RWPE1 (cell line): ENCODE results near the gene ZCCHC8.
"Not testable (repeated sequence)": the region's sequence is repeated elsewhere in the genome, so short reads cannot be mapped to it uniquely, and the experiment has no call there.

Experiments used
- CTCF ChIA-PET: fragments of 350-600 bp; sonication (Branson Sonifier 250); formaldehyde crosslinking; extraction: SDS; loops from one replicate; lab custom pipeline; 2021; lab: Yijun Ruan, JAX
- POLR2A ChIA-PET: fragments of 400-600 bp; formaldehyde crosslinking; extraction: SDS; loops from one replicate; lab custom pipeline; 2020; ENCODE audit warnings: antibody characterized with exemption; ENCODE audit not compliant: low non-redundant PET; lab: Yijun Ruan, JAX
- DNase-seq: peaks from one replicate; pipeline ENCODE4 v3.0.0; 2012; ENCODE audit warnings: low spot score
- H3K27ac ChIP-seq: fragments of 450-650 bp; 2 replicates; pipeline ENCODE4 v1.5.1; 2017
- CTCF ChIP-seq: fragments of 450-650 bp; conservative IDR thresholded peaks from 2 replicates; pipeline ENCODE4 v1.5.1; 2017; ENCODE audit warnings: low read depth, mild to moderate bottlenecking

Gene ZCCHC8

GRCh38 chr12:122435186-122435585 is 65.5 kb downstream of the ZCCHC8 start:
- no peak for DNase-seq
- H3K27ac ChIP-seq, result no peak overlapping the region
- ChIA-PET POLR2A (no interaction called here), CTCF (no interaction called here)
- TF ChIP-seq CTCF, result no peak

- H3K27ac ChIP-seq, DNase-seq, CTCF ChIA-PET, POLR2A ChIA-PET: not testable (repeated sequence)
These were observed 71.7 kb downstream of the ZCCHC8 start for GRCh38 chr12:122429043-122429442.

GRCh38 chr12:122427403-122427802 is 73.3 kb downstream of the ZCCHC8 start:
- ChIA-PET POLR2A (no interaction called here), CTCF (no interaction called here)
- no peak for TF ChIP-seq CTCF
- no peak for DNase-seq
- H3K27ac ChIP-seq, result no peak overlapping the region

- DNase-seq, result no peak
- CTCF ChIA-PET, result interaction anchor here (0.6 to 2.2 kb wide), 3 partner anchors 18 to 48 kb away, joined by 3 to 10 read pairs (median 3); no protein-coding TSS in a partner anchor
- TF ChIP-seq CTCF, result no peak
- peak overlapping the region; percentile 97 for H3K27ac ChIP-seq
- POLR2A ChIA-PET, result no interaction called here
These were observed 77.2 kb downstream of the ZCCHC8 start for GRCh38 chr12:122423258-122424165.

GRCh38 chr12:122422730-122423257 is 77.9 kb downstream of the ZCCHC8 start:
- TF ChIP-seq CTCF, result no peak
- POLR2A ChIA-PET, result interaction anchor here (0.5 kb wide), 1 partner anchor 20 kb away, joined by 6 read pairs; no protein-coding TSS in a partner anchor
- no peak for DNase-seq
- H3K27ac ChIP-seq, result peak overlapping the region; percentile 97
- CTCF ChIA-PET, result interaction anchor here (1.3 to 2.8 kb wide), 3 partner anchors 23 to 49 kb away, joined by 3 to 16 read pairs (median 10); no protein-coding TSS in a partner anchor

- peak within 1 kb of the TSS; percentile 97 for H3K27ac ChIP-seq
- ChIA-PET CTCF (interaction anchor here (2.2 to 2.8 kb wide), 2 partner anchors 22 to 50 kb away, joined by 10 to 16 read pairs; no protein-coding TSS in a partner anchor), POLR2A (interaction anchor here (0.5 kb wide), 1 partner anchor 19 kb away, joined by 6 read pairs; no protein-coding TSS in a partner anchor)
- DNase-seq, result no peak
- TF ChIP-seq CTCF, result peak; percentile 52
These were observed 78.7 kb downstream of the ZCCHC8 start, which contains the start of gene CLIP1 for GRCh38 chr12:122421821-122422729. TSS of gene CLIP1 (minus strand) at chr12:122422669. CDS start at chr12:122380452, 42,217 bp downstream.
